Neuron (in vitro differentiated cells): Measurements from ENCODE around the gene CTF1.
"Not testable (repeated sequence)": the region's sequence is repeated elsewhere in the genome, so short reads cannot be mapped to it uniquely, and the experiment has no call there.

Experiments used
- H2AFZ ChIP-seq: one replicate; pipeline ENCODE4 v1.6.1; 2013; ENCODE audit warnings: low read depth, mild to moderate bottlenecking, inconsistent platforms, low read length, moderate library complexity
- H3K27me3 ChIP-seq: one replicate; pipeline ENCODE4 v1.6.1; 2013; ENCODE audit warnings: low read length; ENCODE audit not compliant: insufficient read depth
- H3K36me3 ChIP-seq: one replicate; pipeline ENCODE4 v1.6.1; 2013; ENCODE audit warnings: low read length; ENCODE audit not compliant: insufficient read depth
- H3K4me1 ChIP-seq: one replicate; pipeline ENCODE4 v1.6.1; 2013; ENCODE audit warnings: low read length; ENCODE audit not compliant: insufficient read depth
- H3K4me3 ChIP-seq: 2 replicates; pipeline ENCODE4 v1.5.1; 2013; ENCODE audit warnings: mild to moderate bottlenecking, low read length, moderate library complexity
- H3K9me3 ChIP-seq: one replicate; pipeline ENCODE4 v1.6.1; 2013; ENCODE audit warnings: low read length

The CTF1 gene

GRCh38 chr16:30937692-30938091 lies 41.3 kb downstream of the CTF1 start:
- Histone ChIP-seq H3K9me3 (no peaks in the 10 kb centered on the region), H3K4me1 (peaks cover 8% of the 10 kb centered on the region), H3K36me3 (peaks cover 46% of the 10 kb centered on the region), H3K27me3 (no peaks in the 10 kb centered on the region), H3K4me3 (no peak overlapping the region), H2AFZ (no peak overlapping the region)

DNA sequence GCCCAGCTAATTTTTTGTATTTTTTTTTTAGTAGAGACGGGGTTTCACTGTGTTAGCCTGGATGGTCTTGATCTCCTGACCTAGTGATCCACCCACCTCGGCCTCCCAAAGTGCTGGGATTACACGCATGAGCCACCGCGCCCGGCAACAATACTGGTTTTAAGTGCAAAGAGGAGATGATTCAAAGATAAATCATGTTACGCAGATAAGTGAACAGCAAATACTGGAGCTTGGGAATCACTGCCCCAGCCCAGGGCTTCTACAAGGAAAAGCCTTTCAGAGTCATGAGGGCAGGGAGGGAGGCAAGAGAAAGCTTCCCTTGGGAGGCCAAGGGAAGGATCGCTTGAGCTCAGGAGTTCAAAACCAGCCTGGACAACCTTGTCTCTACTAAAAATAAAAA lies 43.2 kb downstream of the CTF1 start:
- H3K4me3 ChIP-seq, H3K9me3 ChIP-seq, H2AFZ ChIP-seq, H3K27me3 ChIP-seq, H3K4me1 ChIP-seq: not testable (repeated sequence)
- peaks cover 54% of the 10 kb centered on the region for H3K36me3 ChIP-seq

DNA sequence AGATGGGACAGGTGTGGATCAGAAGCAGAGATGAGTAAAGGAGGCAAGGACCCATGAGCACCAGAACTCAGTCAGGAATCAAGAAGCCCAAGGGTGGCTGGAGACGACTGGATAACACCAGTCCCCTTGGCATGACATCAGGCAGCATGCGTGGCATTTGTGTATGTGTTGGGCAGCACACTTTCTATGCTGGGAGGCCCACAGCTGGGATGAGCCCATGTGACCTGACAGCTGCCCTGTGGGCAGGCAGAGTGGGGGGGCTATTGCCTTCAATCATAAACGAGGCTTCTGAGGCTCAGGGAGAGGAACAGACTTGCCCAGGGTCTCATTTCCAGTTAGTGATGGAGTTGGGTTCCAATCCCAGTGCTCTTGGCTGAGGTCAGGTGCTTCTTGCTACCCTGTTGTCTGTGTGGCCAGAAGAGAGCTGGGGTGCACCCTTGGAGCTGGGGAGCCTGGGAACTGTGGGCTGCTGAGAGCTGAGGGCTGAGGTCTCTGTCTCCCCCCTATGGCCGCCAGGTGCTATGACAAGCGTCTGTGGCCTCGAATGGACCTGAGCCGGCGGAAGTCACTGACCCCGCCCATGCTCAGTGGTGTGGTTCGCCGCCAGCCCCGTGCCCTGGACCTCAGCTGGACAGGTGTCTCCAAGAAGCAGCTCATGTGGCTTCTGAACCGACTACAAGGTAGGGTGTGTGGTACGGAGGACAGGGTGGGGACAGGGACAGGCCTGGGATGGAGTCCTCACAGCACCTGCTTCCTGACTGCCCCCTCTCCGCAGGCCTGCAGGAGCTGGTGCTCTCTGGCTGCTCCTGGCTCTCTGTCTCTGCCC lies 45.4 kb downstream of the CTF1 start:
- Histone ChIP-seq H3K4me1 (peaks cover 12% of the 10 kb centered on the region), H3K36me3 (peaks cover 46% of the 10 kb centered on the region), H3K9me3 (peaks cover 2% of the 10 kb centered on the region)

DNA sequence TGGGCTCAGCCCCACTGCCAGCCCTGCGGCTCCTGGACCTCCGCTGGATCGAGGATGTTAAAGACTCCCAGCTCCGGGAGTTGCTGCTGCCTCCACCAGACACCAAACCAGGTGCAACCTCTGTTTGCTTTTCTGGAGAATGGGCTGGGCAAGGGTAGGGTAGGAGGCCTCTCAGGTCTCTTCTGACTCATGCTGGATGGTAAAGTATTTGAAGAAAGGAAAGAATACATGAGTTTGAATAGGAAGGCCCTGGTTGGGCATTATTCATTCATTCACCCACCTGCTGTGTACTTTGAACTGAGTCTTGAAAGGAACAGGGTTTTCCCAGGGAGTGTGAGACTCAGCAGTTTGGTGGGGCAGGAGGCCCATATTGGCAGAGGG lies 46.0 kb downstream of the CTF1 start:
- peaks cover 18% of the 10 kb centered on the region for H3K4me1 ChIP-seq
- no peaks in the 10 kb centered on the region for H3K27me3 ChIP-seq
- no peak overlapping the region for H3K4me3 ChIP-seq
- no peak overlapping the region for H2AFZ ChIP-seq
- H3K9me3 ChIP-seq: peaks cover 2% of the 10 kb centered on the region
- H3K36me3 ChIP-seq: peaks cover 43% of the 10 kb centered on the region

More for the DNA sequence above, 45.4 kb downstream of the CTF1 start:
- Histone ChIP-seq H3K4me3 (no peak overlapping the region), H2AFZ (no peak overlapping the region), H3K27me3 (no peaks in the 10 kb centered on the region)

GRCh38 chr16:30944352-30944751 lies 47.9 kb downstream of the CTF1 start:
- Histone ChIP-seq H3K4me1 (peaks cover 24% of the 10 kb centered on the region), H3K36me3 (peaks cover 35% of the 10 kb centered on the region), H2AFZ (no peak overlapping the region), H3K9me3 (peaks cover 2% of the 10 kb centered on the region), H3K27me3 (no peaks in the 10 kb centered on the region), H3K4me3 (no peak overlapping the region)

DNA sequence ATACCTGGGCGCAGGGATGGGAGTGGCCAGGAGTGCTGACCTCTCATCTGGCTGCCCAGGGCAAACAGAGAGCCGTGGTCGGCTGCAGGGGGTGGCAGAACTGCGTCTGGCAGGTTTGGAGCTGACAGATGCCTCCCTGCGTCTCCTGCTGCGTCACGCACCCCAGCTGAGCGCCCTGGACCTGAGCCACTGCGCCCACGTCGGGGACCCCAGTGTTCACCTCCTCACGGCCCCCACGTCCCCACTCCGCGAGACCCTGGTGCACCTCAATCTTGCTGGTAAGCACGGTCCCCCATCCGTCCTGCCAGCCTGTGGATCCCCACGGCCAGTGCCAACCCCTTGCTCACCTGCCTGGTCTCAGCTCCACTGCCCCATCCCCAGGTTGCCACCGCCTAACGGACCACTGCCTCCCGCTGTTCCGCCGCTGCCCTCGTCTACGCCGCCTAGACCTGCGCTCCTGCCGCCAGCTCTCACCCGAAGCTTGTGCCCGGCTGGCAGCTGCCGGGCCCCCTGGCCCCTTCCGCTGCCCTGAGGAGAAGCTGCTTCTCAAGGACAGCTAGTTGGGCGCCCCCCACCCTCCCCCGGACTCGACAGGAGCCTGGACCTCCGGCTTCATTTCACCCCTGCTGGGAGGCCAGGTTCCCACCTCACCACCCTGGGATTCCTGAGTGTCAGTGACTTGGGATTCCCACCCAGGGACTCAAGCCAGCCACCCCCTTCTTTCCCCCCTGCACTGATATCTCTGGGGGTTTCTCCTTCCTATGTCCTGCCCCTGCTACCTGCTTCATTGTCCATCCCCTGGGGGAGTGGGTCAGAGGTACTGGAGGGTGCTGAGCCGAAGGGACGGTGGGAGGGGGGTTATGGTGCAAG lies 50.5 kb downstream of the CTF1 start:
- Histone ChIP-seq H3K9me3 (peaks cover 2% of the 10 kb centered on the region), H3K27me3 (no peaks in the 10 kb centered on the region), H3K4me1 (peaks cover 36% of the 10 kb centered on the region), H2AFZ (no peak overlapping the region), H3K36me3 (peaks cover 28% of the 10 kb centered on the region), H3K4me3 (no peak overlapping the region)

DNA sequence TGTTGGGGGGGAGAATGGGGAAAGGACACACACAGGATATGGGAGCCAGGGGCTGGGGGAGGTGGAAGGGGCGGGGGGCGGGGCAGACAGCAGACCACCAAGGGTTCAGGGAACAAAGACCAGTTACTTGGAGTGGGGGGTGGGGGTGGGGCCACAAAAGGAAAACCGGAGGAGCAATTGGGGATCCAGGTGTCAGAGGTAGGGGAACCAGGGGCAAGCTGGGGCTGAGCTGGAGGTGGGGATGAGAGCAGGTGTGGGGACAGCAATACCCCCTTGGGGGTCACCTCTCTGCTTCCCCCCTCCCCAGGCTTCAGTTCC lies 51.1 kb downstream of the CTF1 start:
- Histone ChIP-seq H3K4me3 (peak overlapping the region; percentile 74), H2AFZ (peak overlapping the region; percentile 41), H3K36me3 (peaks cover 23% of the 10 kb centered on the region), H3K4me1 (peaks cover 31% of the 10 kb centered on the region), H3K9me3 (peaks cover 2% of the 10 kb centered on the region), H3K27me3 (no peaks in the 10 kb centered on the region)

DNA sequence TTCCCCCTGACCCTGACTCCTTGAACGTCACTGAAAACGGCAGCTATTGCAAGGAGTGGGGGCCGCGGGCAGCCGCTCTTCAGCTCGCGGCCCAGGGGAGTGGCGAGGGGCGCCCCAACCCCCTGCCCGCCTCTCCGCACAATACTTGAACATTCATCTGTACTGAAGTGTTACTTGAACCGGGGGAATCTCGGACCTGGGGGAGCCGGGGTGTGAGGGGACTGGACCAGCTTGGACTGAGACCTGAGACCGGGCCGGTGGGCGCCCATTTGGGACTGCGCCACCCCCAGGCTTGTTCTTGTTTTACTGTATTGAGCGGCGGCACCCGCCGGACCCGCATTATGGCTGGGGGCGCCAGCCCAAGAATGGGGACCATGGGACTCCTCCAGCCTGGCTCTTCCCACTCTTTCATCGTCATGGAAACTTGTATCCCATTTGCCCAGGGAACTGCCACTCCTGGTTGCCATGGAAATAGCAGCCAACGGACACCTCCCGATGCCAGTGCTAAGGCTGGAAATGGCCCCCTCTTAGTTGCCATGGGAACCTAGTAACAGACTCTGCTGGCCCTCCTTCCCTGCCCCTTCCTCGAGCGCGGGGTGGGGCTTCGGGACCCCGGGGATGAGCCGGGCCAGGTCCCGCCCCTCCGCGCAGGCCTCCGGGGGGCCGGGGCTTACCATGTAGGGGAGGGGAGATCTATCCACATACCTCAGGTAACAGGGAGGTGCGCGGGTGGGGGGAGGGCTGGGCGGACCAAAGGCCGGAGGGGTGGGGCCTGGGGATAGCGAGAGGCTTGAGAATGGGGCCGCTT lies 51.6 kb downstream of the CTF1 start:
- Histone ChIP-seq H3K27me3 (no peaks in the 10 kb centered on the region), H2AFZ (peak overlapping the region; percentile 52), H3K36me3 (peaks cover 19% of the 10 kb centered on the region), H3K4me1 (peaks cover 31% of the 10 kb centered on the region), H3K4me3 (peak overlapping the region; percentile 74), H3K9me3 (peaks cover 2% of the 10 kb centered on the region)

DNA sequence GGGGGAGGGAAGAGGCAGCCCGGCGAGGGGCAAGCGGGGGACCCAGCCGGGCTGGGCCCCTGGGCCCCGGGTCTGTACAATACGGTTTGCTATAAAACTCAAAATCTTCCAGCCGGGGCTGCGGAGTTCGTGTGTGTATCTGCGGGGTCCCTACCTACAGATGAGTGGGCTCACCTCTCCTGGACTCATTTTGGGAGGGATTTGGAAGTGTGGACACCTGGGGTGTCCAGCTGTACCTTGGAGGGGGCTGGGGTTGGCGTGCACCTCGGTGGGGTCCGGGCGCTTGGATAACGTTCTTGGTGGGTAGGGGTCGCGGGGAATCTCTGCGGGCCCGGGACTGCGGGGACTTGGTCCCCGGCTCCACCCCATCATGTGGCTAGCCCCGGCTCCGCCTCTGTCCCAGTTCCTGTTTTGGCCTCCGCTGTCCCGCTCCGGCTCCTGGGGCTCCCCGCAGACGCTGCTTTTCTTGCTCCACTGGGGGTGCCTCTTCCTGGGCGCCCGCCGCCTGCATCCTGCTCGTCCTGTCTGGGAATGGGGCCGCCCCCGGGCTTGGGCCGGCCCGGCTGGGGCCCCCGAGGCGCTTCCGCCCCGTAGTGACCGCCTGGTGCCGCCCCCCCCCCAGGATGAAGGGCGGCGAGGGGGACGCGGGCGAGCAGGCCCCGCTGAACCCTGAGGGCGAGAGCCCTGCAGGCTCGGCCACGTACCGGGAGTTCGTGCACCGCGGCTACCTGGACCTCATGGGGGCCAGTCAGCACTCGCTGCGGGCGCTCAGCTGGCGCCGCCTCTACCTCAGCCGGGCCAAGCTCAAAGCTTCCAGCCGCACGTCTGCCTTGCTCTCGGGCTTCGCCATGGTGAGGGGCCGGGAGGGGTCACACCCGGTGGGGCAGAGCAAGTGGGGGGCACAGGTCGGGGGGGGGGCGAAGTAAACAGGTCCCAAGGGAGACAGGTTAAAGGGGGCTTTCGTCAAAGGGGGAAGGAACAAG lies 52.5 kb downstream of the CTF1 start, which contains the start of gene ORAI3:
ORAI3 (plus strand) TSS at position 402 of the 983 bp plus-strand sequence; CDS start at position 624, 222 bp downstream.
- H2AFZ ChIP-seq: peak within 1 kb of the TSS; percentile 52
- H3K9me3 ChIP-seq: peaks cover 2% of the 10 kb centered on the region
- peaks cover 14% of the 10 kb centered on the region for H3K36me3 ChIP-seq
- H3K4me3 ChIP-seq: peak within 1 kb of the TSS; percentile 74
- H3K27me3 ChIP-seq: no peaks in the 10 kb centered on the region
- H3K4me1 ChIP-seq: peaks cover 31% of the 10 kb centered on the region

- Histone ChIP-seq H3K36me3 (peaks cover 6% of the 10 kb centered on the region), H2AFZ (no peak overlapping the region), H3K4me3 (peak overlapping the region; percentile 74), H3K4me1 (peaks cover 31% of the 10 kb centered on the region), H3K27me3 (no peaks in the 10 kb centered on the region), H3K9me3 (no peaks in the 10 kb centered on the region)
These were observed 53.5 kb downstream of the CTF1 start for GRCh38 chr16:30949650-30950515.

- H3K4me1 ChIP-seq: peaks cover 31% of the 10 kb centered on the region
- no peaks in the 10 kb centered on the region for H3K9me3 ChIP-seq
- no peak overlapping the region for H2AFZ ChIP-seq
- H3K4me3 ChIP-seq: peak overlapping the region; percentile 74
- H3K36me3 ChIP-seq: peaks cover 6% of the 10 kb centered on the region
- no peaks in the 10 kb centered on the region for H3K27me3 ChIP-seq
These were observed 54.2 kb downstream of the CTF1 start for GRCh38 chr16:30950516-30951065.
